ENCODE data around the gene TEX38. TPM values are rescaled to one million over a fixed set of nuclear protein-coding genes. Genes with fewer than 3 reads are reported as not detected.

TEX38 gene
- total and polyA plus RNA-seq, 2 of the 13 experiments (the other 11 are each of a cell fraction or from before 2014, with no cell fraction given): 0.18 TPM; not detected in 1

DNA sequence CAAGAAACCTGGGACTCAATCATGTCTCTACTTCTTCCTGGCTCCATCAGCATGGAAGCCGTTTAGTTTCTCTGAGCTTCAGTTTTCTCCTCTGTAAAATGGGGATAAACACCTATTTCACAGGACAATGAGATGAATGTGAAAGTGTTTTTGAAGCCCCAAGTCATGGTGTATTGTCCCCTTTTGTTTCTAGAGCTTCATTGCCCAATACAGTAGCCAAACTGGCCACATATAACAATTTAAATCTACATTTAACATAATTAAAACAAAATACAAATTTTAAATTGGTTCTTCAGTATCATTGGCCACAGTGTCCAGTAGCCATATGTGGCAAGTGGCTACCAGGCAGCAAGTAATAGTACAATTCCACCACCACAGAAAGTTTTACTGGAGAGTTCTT lies 49.5 kb downstream of the TEX38 start:
- TF ChIP-seq ZNF251 (CRISPR knock-in tag; IDR thresholded peaks at IDR 0.05) (no peak), NR2C2 (CRISPR knock-in tag; IDR thresholded peaks at IDR 0.05; ENCODE audit: borderline replicate concordance) (no peak), CHD2 (IDR thresholded peaks at IDR 0.05; ENCODE audit: low read depth, low read length) (no peak)
- TF ChIP-seq, protein P1, sequence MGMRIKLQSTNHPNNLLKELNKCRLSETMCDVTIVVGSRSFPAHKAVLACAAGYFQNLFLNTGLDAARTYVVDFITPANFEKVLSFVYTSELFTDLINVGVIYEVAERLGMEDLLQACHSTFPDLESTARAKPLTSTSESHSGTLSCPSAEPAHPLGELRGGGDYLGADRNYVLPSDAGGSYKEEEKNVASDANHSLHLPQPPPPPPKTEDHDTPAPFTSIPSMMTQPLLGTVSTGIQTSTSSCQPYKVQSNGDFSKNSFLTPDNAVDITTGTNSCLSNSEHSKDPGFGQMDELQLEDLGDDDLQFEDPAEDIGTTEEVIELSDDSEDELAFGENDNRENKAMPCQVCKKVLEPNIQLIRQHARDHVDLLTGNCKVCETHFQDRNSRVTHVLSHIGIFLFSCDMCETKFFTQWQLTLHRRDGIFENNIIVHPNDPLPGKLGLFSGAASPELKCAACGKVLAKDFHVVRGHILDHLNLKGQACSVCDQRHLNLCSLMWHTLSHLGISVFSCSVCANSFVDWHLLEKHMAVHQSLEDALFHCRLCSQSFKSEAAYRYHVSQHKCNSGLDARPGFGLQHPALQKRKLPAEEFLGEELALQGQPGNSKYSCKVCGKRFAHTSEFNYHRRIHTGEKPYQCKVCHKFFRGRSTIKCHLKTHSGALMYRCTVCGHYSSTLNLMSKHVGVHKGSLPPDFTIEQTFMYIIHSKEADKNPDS (CRISPR knock-in tag; IDR thresholded peaks at IDR 0.05): no peak
- TF ChIP-seq, protein P2, sequence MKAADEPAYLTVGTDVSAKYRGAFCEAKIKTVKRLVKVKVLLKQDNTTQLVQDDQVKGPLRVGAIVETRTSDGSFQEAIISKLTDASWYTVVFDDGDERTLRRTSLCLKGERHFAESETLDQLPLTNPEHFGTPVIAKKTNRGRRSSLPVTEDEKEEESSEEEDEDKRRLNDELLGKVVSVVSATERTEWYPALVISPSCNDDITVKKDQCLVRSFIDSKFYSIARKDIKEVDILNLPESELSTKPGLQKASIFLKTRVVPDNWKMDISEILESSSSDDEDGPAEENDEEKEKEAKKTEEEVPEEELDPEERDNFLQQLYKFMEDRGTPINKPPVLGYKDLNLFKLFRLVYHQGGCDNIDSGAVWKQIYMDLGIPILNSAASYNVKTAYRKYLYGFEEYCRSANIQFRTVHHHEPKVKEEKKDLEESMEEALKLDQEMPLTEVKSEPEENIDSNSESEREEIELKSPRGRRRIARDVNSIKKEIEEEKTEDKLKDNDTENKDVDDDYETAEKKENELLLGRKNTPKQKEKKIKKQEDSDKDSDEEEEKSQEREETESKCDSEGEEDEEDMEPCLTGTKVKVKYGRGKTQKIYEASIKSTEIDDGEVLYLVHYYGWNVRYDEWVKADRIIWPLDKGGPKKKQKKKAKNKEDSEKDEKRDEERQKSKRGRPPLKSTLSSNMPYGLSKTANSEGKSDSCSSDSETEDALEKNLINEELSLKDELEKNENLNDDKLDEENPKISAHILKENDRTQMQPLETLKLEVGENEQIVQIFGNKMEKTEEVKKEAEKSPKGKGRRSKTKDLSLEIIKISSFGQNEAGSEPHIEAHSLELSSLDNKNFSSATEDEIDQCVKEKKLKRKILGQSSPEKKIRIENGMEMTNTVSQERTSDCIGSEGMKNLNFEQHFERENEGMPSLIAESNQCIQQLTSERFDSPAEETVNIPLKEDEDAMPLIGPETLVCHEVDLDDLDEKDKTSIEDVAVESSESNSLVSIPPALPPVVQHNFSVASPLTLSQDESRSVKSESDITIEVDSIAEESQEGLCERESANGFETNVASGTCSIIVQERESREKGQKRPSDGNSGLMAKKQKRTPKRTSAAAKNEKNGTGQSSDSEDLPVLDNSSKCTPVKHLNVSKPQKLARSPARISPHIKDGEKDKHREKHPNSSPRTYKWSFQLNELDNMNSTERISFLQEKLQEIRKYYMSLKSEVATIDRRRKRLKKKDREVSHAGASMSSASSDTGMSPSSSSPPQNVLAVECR (CRISPR knock-in tag; IDR thresholded peaks at IDR 0.05; ENCODE audit: borderline replicate concordance): no peak
- H3K9me3 ChIP-seq (ENCODE audit: low read length): no peaks in the 10 kb centered on the region
- no TSS peak for BruUV-seq (replicated peaks)
- FAIRE-seq: no peak
- no peak overlapping the region for H2AFZ ChIP-seq (ENCODE audit: low read length)
- no peaks in the 10 kb centered on the region; a peak in 1 of 5 replicates for H3K27me3 ChIP-seq (ENCODE audit: control insufficient read depth in 1 of 2, insufficient read depth in 2 of 2, low read length in 2 of 2)
- peaks cover 0 to 2% of the 10 kb centered on the region in 2 experiments; a peak in 1 of 5 replicates for H3K36me3 ChIP-seq (replicated peaks in 1 of 2; ENCODE audit: control insufficient read depth in 1 of 2, insufficient read depth in 2 of 2, low read length in 2 of 2)
- intact Hi-C loops (cut with micrococcal nuclease; ENCODE audit: unreplicated experiment): loop anchor here (10.0 kb wide), 1 partner anchor 166 kb away; the partner anchor contains the start of gene KNCN
- no peak for ATAC-seq
- no peak overlapping the region for H3K4me3 ChIP-seq (replicated peaks in 1 of 3; ENCODE audit: insufficient read depth in 1 of 3, low read depth in 2 of 3, low read length in 3 of 3)
- no peak overlapping the region for H3K4me2 ChIP-seq (ENCODE audit: low read depth, low read length)
- ChIA-PET CTCF (ENCODE audit: low intra/inter-chr PET ratio, low total read pairs) (no interaction called here), POLR2A (no interaction called here)
- no peak overlapping the region for H3K9ac ChIP-seq (ENCODE audit: insufficient read depth, low read depth, low read length)
- in situ Hi-C loops (cut with HindIII; ENCODE audit: extremely low pct_ligation_motif_present, low pct_unique_long_range_greater_than_20kb): loop anchor here (5.0 kb wide), 1 partner anchor 104 kb away; the partner anchor contains the start of gene MOB3C
- 0% methylated on average over 1 of the region's 1 CpG for WGBS (ENCODE audit: low lambda C conversion rate)
- DNase-seq (ENCODE audit: low spot score): no peak
- peaks cover 44% of the 10 kb centered on the region for H3K4me1 ChIP-seq (ENCODE audit: insufficient read depth, low read length)
- H3K27ac ChIP-seq (ENCODE audit: extremely low read length, insufficient read depth, low read length): no peak overlapping the region
- H4K20me1 ChIP-seq (ENCODE audit: insufficient read depth, low read length): no peaks in the 10 kb centered on the region
- H3K79me2 ChIP-seq (ENCODE audit: insufficient read depth, low read length): peaks cover 21% of the 10 kb centered on the region
